ENCODE results near the gene CADPS2.

- TF ChIP-seq CTCF (IDR thresholded peaks at IDR 0.05) (no peak), ZFX (IDR thresholded peaks at IDR 0.05; ENCODE audit: borderline replicate concordance) (no peak)
Observed at GRCh38 chr7:122556219-122556618, 330.0 kb downstream of the CADPS2 start.
